ENCODE data around the gene SERF1A. TPM values are rescaled to one million over a fixed set of nuclear protein-coding genes. Genes with fewer than 3 reads are reported as not detected.
"Not testable (repeated sequence)": the region's sequence is repeated elsewhere in the genome, so short reads cannot be mapped to it uniquely, and the experiment has no call there.

Gene SERF1A
- total RNA-seq (10 to 100 TPM in 1 of 2 donors, 1 to 10 TPM in 1; 9.6 to 21.3 TPM), polyA plus RNA-seq (ENCODE audit: insufficient read depth, low read depth, low replicate concordance) (4.0 TPM)
- long read RNA-seq, donor 1, transcript SERF1A-201 (3 exons, 963 nt): major isoform, 27 of 43 reads
- long read RNA-seq, donor 1, partial matches to known transcripts: 8 of 43 reads
- long read RNA-seq, donor 1, other reads (novel, unspliced or antisense): 0 of 43 reads
- long read RNA-seq, donor 2, transcript SERF1A-201 (3 exons, 963 nt): major isoform, 20 of 45 reads
- long read RNA-seq, donor 2, partial matches to known transcripts: 20 of 45 reads
- long read RNA-seq, donor 2, other reads (novel, unspliced or antisense): 0 of 45 reads

DNA sequence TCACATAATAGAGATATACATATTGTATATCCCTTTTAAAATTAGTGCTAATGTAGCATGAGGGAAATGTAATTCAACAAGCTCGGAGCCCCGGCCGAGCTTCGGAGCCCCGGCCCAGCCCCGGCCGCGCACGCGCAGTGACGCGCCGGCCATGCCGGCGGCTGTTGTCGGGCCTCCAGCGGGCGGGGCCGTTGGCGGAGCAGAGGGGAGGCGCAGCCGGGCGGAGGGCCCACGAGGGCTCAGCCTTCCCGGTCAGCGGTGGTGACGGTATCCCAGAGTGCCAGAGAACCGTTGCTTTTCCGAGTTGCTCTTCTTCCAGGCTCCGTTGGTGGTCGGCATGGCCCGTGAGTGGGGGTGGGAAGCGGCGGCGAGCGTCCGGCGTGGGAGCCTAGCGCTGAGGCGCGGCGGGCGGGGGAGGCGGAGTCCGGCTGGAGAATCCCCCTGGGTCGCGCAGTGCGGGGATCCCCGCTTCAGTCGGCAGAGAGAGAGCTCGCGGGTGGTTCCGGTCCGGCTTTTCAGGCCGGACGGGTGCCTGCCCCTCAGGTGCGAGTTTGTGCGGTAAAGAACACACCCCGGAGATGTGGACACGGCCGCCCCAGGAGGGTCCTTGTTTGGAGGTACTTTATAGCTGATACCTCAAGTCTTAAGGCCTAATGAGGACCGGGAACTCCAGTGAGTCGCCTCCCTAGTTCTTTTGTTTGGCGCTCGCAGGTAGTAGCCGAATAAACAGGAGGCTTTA is at the start of gene SERF1A:
Gene SERF1A, plus strand, starts transcription at position 137 of the 739 bp plus-strand sequence. Its CDS starts 201 bp downstream, at position 338.
- H3K27ac ChIP-seq; H3K36me3 ChIP-seq (ENCODE audit: low read depth, missing control alignments); H3K27me3 ChIP-seq; intact Hi-C loops (cut with DNase I; ENCODE audit: low total_unique reads); DNase-seq; H3K4me3 ChIP-seq; H3K4me1 ChIP-seq; H3K9me3 ChIP-seq: not testable (repeated sequence)
- no CpG with 5 or more reads among the region's 66 CpGs for WGBS, 2 donors

DNA sequence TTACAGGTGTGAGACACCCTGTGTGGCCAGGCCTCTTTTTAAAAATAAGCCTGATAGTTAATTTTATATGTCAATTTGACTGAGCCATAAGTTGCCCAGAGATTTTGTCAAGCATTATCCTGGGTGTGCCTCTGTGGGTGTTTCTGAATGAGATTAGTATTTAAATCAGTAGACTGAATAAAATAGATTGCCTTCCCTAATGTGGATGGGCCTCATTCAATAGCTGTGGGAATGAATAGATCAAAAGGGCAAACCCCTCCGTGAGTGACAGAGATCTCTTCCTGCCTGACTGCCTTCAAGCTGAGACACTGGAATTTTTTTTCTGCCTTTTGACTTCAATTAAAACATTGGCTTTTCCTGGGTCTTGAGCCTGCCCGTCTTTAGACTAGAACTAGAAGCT is 33.7 kb upstream of the SERF1A start:
- intact Hi-C loops (cut with DNase I; ENCODE audit: low total_unique reads); DNase-seq; H3K27me3 ChIP-seq; H3K4me3 ChIP-seq; H3K27ac ChIP-seq; H3K9me3 ChIP-seq; H3K36me3 ChIP-seq (ENCODE audit: low read depth, missing control alignments); H3K4me1 ChIP-seq: not testable (repeated sequence)
- no CpG with 5 or more reads among the region's 2 CpGs for WGBS, 2 donors

DNA sequence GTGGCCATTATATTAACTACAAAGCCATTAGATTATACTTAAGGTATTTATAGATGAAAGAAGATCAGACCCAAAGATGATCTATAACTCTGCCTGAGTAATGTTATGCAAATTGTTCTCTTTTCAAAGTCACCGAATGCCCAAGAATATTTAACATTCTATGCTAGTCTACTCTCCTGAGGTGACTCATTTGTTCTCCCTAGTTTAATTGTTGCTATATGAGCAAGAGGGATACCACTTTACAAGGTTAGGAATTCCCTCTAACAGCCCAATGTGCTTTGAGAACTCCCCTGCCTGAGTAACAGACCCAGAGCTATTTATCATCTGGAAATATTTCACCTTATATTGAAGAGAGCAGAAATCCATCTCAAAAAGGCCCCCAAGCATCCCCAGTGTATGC is 29.8 kb upstream of the SERF1A start:
- H3K36me3 ChIP-seq (ENCODE audit: low read depth, missing control alignments); H3K27ac ChIP-seq; H3K4me1 ChIP-seq; H3K4me3 ChIP-seq; H3K27me3 ChIP-seq; DNase-seq; intact Hi-C loops (cut with DNase I; ENCODE audit: low total_unique reads); H3K9me3 ChIP-seq: not testable (repeated sequence)
- no CpG with 5 or more reads among the region's 1 CpG for WGBS, 2 donors

DNA sequence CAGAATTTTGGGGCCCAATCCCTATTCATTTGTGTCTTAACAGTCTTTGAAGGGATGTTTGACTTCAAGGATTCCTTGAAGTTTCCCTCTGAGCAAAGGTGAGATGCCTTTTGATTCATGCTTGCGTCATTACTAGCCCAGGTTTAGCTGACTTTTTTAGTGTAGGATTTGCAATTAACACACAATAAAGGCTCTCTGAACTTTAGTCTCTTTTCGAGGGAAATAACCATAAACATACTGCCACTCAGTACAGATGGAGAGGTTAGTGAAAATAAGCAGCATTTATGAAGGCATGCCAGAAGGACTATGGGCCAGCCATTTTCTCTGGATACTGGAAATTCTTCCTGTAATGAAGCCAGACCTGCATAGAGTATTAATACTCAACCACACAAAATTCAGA is 4.4 kb upstream of the SERF1A start:
- WGBS, 2 donors: no CpG with 5 or more reads among the region's 2 CpGs
- H3K36me3 ChIP-seq (ENCODE audit: low read depth, missing control alignments); H3K9me3 ChIP-seq; H3K27ac ChIP-seq; H3K27me3 ChIP-seq; intact Hi-C loops (cut with DNase I; ENCODE audit: low total_unique reads); H3K4me3 ChIP-seq; H3K4me1 ChIP-seq; DNase-seq: not testable (repeated sequence)

DNA sequence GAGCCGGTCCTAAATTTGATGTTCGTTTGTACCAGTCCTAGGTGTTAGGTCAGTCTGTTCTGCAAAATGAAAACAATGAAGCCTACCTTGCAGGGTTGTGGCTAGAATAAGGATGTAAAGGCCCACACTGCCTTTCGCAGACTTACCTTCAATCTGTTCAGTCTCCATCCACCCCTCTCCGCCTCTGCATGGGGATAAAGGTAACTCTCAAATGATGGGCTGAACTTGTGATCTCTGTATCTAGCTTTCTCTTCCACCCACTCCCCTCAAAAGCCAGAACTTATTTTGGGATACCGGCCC is 753 bp downstream of the SERF1A start:
- DNase-seq; H3K27me3 ChIP-seq; H3K4me3 ChIP-seq; H3K9me3 ChIP-seq; H3K4me1 ChIP-seq; intact Hi-C loops (cut with DNase I; ENCODE audit: low total_unique reads); H3K27ac ChIP-seq; H3K36me3 ChIP-seq (ENCODE audit: low read depth, missing control alignments): not testable (repeated sequence)
- no CpG with 5 or more reads among the region's 5 CpGs for WGBS, 2 donors

DNA sequence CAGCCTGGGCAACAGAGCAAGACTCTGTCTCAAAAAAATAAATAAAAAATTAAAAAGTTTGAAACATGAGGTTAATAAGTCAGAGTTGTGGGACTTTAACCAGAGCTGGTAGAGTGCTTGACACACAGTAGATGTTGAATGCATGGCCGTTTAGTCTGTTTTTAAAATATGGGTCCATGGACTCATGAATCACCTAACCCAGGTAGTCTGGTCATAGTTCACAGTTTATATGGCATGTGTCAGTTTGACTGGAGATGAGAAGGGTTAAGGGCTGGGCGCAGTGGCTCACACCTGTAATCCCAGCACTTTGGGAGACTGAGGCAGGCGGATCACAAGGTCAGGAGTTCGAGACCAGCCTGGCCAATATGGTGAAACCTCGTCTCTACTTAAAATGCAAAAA is 6.2 kb downstream of the SERF1A start:
- H3K9me3 ChIP-seq; intact Hi-C loops (cut with DNase I; ENCODE audit: low total_unique reads); DNase-seq; H3K27ac ChIP-seq; H3K4me3 ChIP-seq; H3K27me3 ChIP-seq; H3K4me1 ChIP-seq; H3K36me3 ChIP-seq (ENCODE audit: low read depth, missing control alignments): not testable (repeated sequence)
- whole genome bisulfite sequencing, 2 donors: no CpG with 5 or more reads among the region's 5 CpGs

DNA sequence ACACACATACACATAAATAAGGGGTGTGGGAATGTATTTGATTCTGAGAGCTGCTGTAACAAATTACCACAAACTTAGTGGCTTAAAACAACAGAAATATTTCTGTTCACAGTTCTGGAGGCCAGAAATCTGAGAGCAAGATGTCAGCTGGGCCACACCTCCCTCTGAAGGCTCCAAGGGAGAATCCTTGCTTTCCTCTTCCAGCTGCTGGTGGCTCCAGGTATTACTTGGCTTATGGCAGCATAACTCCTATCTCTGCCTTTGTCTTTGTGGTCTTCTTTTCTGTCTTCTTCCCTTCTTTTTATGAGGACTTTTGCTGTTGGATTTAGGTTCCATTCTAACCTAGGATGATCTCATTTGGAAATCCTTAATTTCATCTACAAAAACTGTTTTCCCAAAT is 16.4 kb downstream of the SERF1A start:
- H3K4me3 ChIP-seq; H3K36me3 ChIP-seq (ENCODE audit: low read depth, missing control alignments); DNase-seq; intact Hi-C loops (cut with DNase I; ENCODE audit: low total_unique reads); H3K27ac ChIP-seq; H3K9me3 ChIP-seq; H3K27me3 ChIP-seq; H3K4me1 ChIP-seq: not testable (repeated sequence)

DNA sequence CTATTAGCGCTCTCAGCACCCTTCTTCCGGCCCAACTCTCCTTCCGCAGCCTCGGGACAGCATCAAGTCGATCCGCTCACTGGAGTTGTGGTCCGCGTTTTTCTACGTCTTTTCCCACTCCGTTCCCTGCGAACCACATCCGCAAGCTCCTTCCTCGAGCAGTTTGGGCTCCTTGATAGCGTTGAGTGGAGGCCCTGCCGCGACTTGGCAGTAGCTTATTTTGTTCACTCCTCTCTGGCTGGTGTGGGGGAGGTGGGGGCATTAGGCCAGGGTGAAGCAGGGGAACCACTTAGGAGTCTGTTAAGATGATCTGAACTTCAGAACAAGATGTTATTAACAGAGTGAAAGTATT is 24.7 kb downstream of the SERF1A start:
- DNase-seq; intact Hi-C loops (cut with DNase I; ENCODE audit: low total_unique reads); H3K27ac ChIP-seq; H3K27me3 ChIP-seq; H3K9me3 ChIP-seq; H3K4me3 ChIP-seq; H3K36me3 ChIP-seq (ENCODE audit: low read depth, missing control alignments); H3K4me1 ChIP-seq: not testable (repeated sequence)
- WGBS, 2 donors: no CpG with 5 or more reads among the region's 16 CpGs

DNA sequence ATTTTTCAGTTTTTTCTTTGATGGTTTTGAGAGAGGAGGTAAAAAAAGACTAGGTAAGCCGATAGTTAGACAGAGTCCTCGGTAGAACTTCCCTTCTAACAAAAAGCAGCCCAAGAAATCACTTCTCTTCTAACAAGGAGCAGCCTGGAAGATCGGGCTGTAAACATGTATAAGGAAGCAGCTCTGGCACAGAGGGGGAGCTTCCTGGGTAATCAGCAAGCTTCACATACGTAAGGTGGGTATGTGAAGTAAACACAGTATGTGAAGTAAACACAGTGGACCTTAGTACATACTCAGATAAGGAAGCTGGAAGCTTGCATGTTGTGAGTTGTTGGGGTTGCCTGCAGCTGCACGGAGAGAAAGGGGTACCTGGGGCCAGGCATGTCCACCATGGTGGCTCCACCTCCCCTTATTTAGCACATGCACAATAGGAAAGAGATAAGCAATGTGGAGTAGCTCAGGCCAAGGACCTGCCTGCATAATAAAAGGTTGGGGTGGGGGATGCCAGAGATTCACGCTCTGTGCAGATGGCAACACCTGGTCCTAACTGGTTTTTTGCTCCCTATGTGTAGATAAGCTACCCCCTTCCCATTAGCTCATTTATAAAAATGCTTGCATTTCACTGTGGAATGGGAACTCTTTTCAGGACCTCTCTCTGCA is 31.4 kb downstream of the SERF1A start:
- H3K4me1 ChIP-seq; H3K27ac ChIP-seq; H3K36me3 ChIP-seq (ENCODE audit: low read depth, missing control alignments); DNase-seq; H3K4me3 ChIP-seq; H3K27me3 ChIP-seq; H3K9me3 ChIP-seq; intact Hi-C loops (cut with DNase I; ENCODE audit: low total_unique reads): not testable (repeated sequence)
- WGBS, 2 donors: no CpG with 5 or more reads among the region's 6 CpGs

DNA sequence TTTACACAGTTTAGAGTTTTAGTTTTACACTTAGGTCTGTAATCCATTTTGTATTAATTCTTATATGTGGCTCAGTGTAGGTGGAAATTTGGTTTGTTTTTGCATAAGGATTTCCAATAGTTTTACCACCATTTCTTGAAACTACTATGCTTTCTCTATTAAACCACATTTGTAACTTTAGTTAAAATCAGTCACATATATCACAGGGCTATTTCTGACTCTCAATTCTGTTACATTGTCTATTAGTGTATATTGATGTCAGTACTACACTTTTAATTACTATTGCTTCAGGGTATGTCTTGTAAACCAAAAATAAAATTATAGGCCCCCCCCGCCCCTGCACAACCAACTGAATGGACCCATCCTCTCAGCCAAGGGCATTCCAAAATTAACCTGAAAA is 32.1 kb downstream of the SERF1A start:
- H3K27me3 ChIP-seq; H3K36me3 ChIP-seq (ENCODE audit: low read depth, missing control alignments); H3K9me3 ChIP-seq; H3K27ac ChIP-seq; intact Hi-C loops (cut with DNase I; ENCODE audit: low total_unique reads); H3K4me3 ChIP-seq; H3K4me1 ChIP-seq; DNase-seq: not testable (repeated sequence)
- WGBS, 2 donors: no CpG with 5 or more reads among the region's 1 CpG

DNA sequence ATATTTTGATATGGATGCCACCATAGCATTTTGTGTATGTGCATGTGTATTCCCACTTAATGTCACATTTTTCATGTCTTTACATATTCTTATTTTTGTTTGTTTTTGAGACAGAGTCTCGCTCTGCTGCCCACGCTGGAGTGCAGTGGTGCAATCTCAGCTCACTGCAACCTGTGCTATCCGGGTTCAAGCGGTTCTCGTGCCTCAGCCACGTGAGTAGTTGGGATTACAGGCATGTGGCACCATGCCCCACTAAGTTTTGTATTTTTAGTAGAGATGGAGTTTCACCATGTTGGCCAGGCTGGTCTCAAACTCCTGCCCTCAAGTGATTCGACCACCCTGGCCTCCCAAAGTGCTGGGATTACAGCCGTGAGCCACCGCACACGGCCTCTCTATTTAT is 52.6 kb downstream of the SERF1A start:
- H3K36me3 ChIP-seq (ENCODE audit: low read depth, missing control alignments); H3K27me3 ChIP-seq; intact Hi-C loops (cut with DNase I; ENCODE audit: low total_unique reads); H3K4me3 ChIP-seq; DNase-seq; H3K4me1 ChIP-seq; H3K9me3 ChIP-seq; H3K27ac ChIP-seq: not testable (repeated sequence)
- WGBS, 2 donors: no CpG with 5 or more reads among the region's 10 CpGs

Data from testis (tissue), 5 donors.